Anterior cingulate cortex (tissue), 58 donors: Measurements from ENCODE around the gene FFAR3.

ENCODE experiments used
- DNase-seq, 58 donors: peaks; one replicate each; lab custom pipeline; 2025; lab: John Stamatoyannopoulos, UW

The FFAR3 gene

GRCh38 chr19:35357867-35358573 lies at the start of gene FFAR3:
Gene FFAR3, plus strand, starts transcription at chr19:35358460. Its CDS starts 431 bp downstream, at chr19:35358891.
- DNase-seq = peak in 8 of 58 donors; percentile 1 to 36 (median 12)

GRCh38 chr19:35308910-35309309 lies 49.4 kb upstream of the FFAR3 start:
- no peak for DNase-seq

GRCh38 chr19:35309481-35310279 lies 48.6 kb upstream of the FFAR3 start:
- DNase-seq = no peak

GRCh38 chr19:35310331-35310730 lies 47.9 kb upstream of the FFAR3 start:
- DNase-seq = no peak

GRCh38 chr19:35310811-35311465 lies 47.3 kb upstream of the FFAR3 start:
- no peak for DNase-seq

GRCh38 chr19:35311901-35312665 lies 46.2 kb upstream of the FFAR3 start:
- DNase-seq = no peak

GRCh38 chr19:35313587-35313986 lies 44.7 kb upstream of the FFAR3 start:
- DNase-seq = peak in 1 of 58 donors; percentile 25

- no peak for DNase-seq
Measured at GRCh38 chr19:35314031-35314430, 44.2 kb upstream of the FFAR3 start.

GRCh38 chr19:35314858-35315470 lies 43.3 kb upstream of the FFAR3 start:
- DNase-seq = no peak

GRCh38 chr19:35315883-35316282 lies 42.4 kb upstream of the FFAR3 start:
- DNase-seq = no peak

- no peak for DNase-seq
Measured at GRCh38 chr19:35316560-35316959, 41.7 kb upstream of the FFAR3 start.

GRCh38 chr19:35317464-35318043 lies 40.7 kb upstream of the FFAR3 start:
- peak in 2 of 58 donors; percentile 7 to 11 for DNase-seq

- DNase-seq = peak in 50 of 58 donors; percentile 9 to 95 (median 56)
Measured at GRCh38 chr19:35318679-35319448, 39.4 kb upstream of the FFAR3 start.

- DNase-seq = peak in 1 of 58 donors; percentile 45
Measured at GRCh38 chr19:35320065-35320713, 38.1 kb upstream of the FFAR3 start.

GRCh38 chr19:35321291-35321690 lies 37.0 kb upstream of the FFAR3 start:
- DNase-seq = no peak

- DNase-seq = no peak
Measured at GRCh38 chr19:35322014-35322413, 36.2 kb upstream of the FFAR3 start.

- no peak for DNase-seq
Measured at GRCh38 chr19:35327642-35328041, 30.6 kb upstream of the FFAR3 start.

GRCh38 chr19:35328851-35329285 lies 29.4 kb upstream of the FFAR3 start, which contains the start of gene CD22:
Gene CD22, plus strand, starts transcription at chr19:35329187. Its CDS starts 2,854 bp downstream, at chr19:35332041.
- no peak for DNase-seq
